ENCODE data around the gene GPAT3. TPM values are rescaled to one million over a fixed set of nuclear protein-coding genes. Genes with fewer than 3 reads are reported as not detected.

Gene GPAT3
- total RNA-seq: 13.6 and 20.8 TPM in 2 replicates

GRCh38 chr4:83535520-83536361 is at the start of gene GPAT3:
TSS of gene GPAT3 (plus strand) at chr4:83536108. CDS start at chr4:83536623, 515 bp downstream.

Other genes with a start within 250 kb of the GPAT3 start
- 0.50 and 1.6 TPM in 2 replicates for gene HPSE, start 201.3 kb upstream of the GPAT3 start, total RNA-seq
- 18.6 and 22.2 TPM in 2 replicates for gene HELQ, start 80.3 kb upstream of the GPAT3 start, total RNA-seq
- gene MRPS18C, start 80.0 kb upstream of the GPAT3 start, total RNA-seq: 15.4 and 36.2 TPM in 2 replicates
- 23.8 and 26.0 TPM in 2 replicates for gene ABRAXAS1, start 51.0 kb upstream of the GPAT3 start, total RNA-seq